Measurements from ENCODE around the gene SHD. TPM values are rescaled to one million over a fixed set of nuclear protein-coding genes. Genes with fewer than 3 reads are reported as not detected.

Gene SHD
- not detected in 2 replicates for total RNA-seq

DNA sequence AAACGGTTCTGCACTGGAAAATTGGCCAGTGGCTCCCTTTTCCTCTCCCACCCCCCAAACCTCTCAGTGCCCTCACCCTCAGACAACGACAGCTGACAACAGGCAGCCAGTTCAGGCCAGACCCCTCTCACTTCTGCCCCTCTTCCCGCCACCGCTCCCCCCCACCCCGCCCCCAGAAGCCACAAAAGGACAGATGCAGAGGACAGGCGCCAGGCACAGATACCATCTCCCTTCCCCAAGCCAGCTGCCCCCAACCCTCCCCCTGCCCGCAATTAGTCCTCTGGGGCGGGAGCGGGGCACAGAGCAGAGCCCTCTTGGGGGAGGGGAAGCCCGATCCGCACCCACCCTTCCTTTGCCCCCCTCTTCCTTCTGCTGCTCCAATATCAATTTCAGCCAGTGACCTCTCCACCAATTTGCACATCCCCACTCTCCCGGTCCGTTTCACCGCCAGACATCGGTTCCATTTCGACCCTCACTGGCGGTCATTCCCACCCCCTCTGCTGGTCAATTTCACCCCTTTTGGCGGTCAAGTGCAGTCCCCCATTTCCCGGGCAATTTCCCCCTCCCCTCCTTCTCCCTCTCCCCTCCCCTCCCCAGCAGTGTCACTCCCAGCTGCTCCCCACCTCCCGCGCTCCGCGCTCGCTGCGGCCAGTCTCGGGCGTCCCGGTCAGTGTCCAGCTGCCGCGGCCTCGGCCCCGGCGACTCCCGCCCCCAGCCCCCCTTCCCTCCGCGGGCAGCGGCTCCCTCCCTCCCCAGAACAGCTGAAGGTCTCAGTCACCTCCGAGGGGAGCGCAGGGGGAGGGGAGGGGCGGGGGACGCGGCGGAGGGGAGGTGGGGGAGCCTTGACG is at the start of gene SHD:
TSS of gene SHD (plus strand) at position 848 of the 848 bp plus-strand sequence. CDS start 798 bp downstream, outside the sequence.

GRCh38 chr19:4246767-4247593 is 32.1 kb upstream of the SHD start, which contains the start of gene YJU2:
Gene YJU2, plus strand, starts transcription at chr19:4247080. Its CDS starts 67 bp downstream, at chr19:4247147.

DNA sequence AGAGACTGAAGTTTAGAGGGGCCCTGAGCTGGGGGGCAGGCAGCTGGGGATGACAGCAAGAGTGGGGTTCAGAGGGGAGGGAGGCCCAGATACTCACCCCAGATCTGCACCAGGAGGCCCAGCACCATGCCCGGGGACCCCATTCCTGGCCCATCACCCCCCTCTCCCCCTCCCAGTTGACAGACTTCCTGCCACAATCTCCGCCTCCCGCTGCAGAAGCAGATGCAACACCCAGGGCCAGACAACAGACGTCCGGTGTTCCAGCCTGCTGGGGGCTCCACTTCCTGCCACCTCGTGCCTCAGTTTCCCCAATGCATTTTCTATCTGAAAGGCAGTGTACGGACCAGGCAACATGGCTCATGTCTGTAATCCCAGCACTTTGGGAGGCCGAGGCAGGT is 23.2 kb downstream of the SHD start, which contains the start of gene TMIGD2:
TSS of gene TMIGD2 (minus strand) at position 147 of the 398 bp plus-strand sequence. CDS start at position 143, 4 bp downstream.

GRCh38 chr19:4304538-4305256 is 25.6 kb downstream of the SHD start, which contains the start of gene FSD1:
Gene FSD1, plus strand, starts transcription at chr19:4304598. Its CDS starts 149 bp downstream, at chr19:4304747.

DNA sequence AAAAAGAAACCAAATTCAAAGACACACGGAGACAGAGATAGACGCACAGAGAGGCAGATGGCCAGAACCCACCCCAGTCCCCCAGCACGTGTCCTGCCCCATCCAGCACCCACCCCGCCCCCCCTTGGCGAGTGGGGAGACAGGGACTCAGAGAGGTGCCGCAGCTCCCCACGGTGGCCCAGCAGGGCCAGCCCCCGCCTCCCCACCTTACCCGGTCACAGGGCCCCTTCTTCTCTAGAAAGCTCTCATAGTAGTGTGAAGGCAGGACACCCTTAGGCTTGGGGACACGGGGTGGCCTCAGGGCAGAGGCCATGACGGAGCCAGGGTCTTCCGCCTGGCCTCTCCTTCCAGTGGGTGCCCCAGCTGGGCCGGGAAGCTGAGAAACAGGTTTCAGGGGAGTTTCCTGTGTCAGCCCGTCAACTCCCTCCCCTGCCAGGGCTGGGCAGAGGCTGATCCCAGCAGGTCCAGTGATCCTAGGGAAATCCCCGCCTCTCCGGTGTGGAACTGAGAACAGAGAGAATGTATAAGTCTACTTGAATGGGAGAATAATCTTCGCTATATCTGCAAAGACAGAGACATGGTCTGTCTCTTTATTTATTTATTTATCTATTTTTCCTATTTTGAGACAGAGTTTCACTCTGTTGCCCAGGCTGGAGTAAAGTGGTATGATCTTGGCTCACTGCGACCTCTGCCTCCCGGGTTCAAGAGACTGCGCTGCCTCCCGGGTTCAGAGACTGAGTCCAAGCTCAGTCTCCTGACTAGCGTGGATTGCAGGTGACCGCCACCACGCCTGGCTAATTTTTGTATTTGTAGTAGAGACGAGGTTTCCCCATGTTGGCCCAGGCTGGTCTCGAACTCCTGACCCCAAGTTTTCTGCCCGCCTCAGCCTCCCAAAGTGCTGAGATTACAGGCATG is 59.6 kb downstream of the SHD start, which contains the start of gene STAP2:
TSS of gene STAP2 (minus strand) at position 387 of the 915 bp plus-strand sequence. CDS start at position 313, 74 bp downstream.

Other genes with a start within 250 kb of the SHD start
- gene ZBTB7A, start 212.4 kb upstream of the SHD start, total RNA-seq, result 16.6 and 17.3 TPM in 2 replicates
- 203 and 232 TPM in 2 replicates for gene MAP2K2, start 155.1 kb upstream of the SHD start, total RNA-seq
- not detected in 2 replicates for gene CREB3L3, start 125.6 kb upstream of the SHD start, total RNA-seq
- 13.5 and 15.5 TPM in 2 replicates for gene SIRT6, start 96.7 kb upstream of the SHD start, total RNA-seq
- 1.5 and 1.6 TPM in 2 replicates for gene ANKRD24, start 96.6 kb upstream of the SHD start, total RNA-seq
- gene EBI3, start 49.7 kb upstream of the SHD start, total RNA-seq, result not detected in 2 replicates
- gene YJU2, start 32.2 kb upstream of the SHD start, total RNA-seq, result 13.2 and 16.2 TPM in 2 replicates
- gene TMIGD2, start 23.1 kb downstream of the SHD start, total RNA-seq, result not detected in 2 replicates
- gene FSD1, start 25.3 kb downstream of the SHD start, total RNA-seq, result 0.99 and 2.2 TPM in 2 replicates
- gene STAP2, start 59.6 kb downstream of the SHD start, total RNA-seq, result 1.7 and 2.1 TPM in 2 replicates
- gene MPND, start 64.3 kb downstream of the SHD start, total RNA-seq, result 6.3 and 6.7 TPM in 2 replicates
- gene SH3GL1, start 121.3 kb downstream of the SHD start, total RNA-seq, result 30.1 and 30.8 TPM in 2 replicates
- 9.1 and 19.2 TPM in 2 replicates for gene CHAF1A, start 123.4 kb downstream of the SHD start, total RNA-seq
- gene UBXN6, start 178.5 kb downstream of the SHD start, total RNA-seq, result 94.1 and 105 TPM in 2 replicates
- gene HDGFL2, start 193.0 kb downstream of the SHD start, total RNA-seq, result 51.4 and 66.2 TPM in 2 replicates
- gene PLIN4, start 239.2 kb downstream of the SHD start, total RNA-seq, result under 0.01 and 0.06 TPM in 2 replicates